GM12872 (cell line): ENCODE measurements around the gene XDH.

Source experiments
- CTCF ChIP-seq: IDR thresholded peaks from 3 replicates; pipeline ENCODE4 v1.5.1; 2011; ENCODE audit warnings: low read depth, mild to moderate bottlenecking, low read length, moderate library complexity; ENCODE audit not compliant: insufficient read depth

Gene XDH

GRCh38 chr2:31366733-31367132 is 47.8 kb downstream of the XDH start:
- no peak for TF ChIP-seq CTCF

DNA sequence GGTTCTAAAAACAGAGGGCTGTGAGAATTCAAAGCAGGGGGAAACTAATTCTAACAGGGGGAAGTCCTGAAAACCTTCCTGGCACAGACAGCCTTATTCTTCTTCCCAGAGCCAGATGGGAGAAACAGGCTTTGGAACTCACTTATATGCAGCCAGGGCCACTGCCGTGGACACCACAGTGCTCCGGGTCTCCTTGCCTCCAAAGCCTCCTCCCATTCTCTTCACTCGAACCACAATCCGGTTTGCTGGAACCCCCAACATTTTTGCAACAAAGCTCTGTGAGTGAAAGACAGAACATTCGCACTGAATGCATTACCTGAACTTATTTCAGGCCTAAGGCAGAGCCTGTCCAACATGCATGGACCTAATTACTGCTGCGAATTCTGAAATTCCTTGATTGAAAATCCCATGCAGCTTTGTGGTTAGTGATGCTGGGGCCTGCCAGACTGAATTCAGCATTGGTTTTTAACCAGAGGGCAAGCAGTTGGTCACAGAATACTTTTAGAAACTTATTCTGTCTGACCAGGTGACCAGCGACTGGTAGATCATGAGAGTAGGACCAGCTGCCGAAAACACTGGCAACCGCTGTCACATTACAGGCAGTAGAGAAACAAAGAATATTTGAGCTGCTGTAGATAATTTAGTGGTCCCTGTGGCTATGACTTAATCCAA is 48.6 kb downstream of the XDH start:
- no peak for TF ChIP-seq CTCF

DNA sequence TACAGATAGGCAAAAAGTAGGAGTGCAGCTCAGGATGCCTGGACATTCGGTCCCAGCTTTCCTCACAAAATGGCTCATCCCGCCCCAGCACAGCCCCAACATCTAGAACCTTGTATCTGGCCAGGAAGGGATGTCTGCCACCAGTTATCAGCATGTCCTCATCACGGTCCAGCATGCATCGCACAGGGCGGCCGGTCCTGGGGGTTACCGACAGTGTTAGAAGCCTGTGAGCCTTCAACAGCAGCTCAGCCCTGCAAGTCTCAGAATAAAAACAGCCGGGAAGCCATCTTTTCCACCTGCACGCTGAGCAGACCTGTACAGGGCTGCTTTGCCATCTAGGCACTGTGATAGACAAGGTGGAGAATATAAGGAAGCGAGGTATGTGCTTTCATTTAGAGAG is 49.2 kb downstream of the XDH start:
- no peak for TF ChIP-seq CTCF

GRCh38 chr2:31363956-31364750 is 50.4 kb downstream of the XDH start:
- TF ChIP-seq CTCF: no peak

GRCh38 chr2:31362581-31362980 is 52.0 kb downstream of the XDH start:
- TF ChIP-seq CTCF: no peak

GRCh38 chr2:31359229-31359628 is 55.3 kb downstream of the XDH start:
- TF ChIP-seq CTCF: no peak

- peak; percentile 36; the same call in 1 of the 3 replicates for TF ChIP-seq CTCF
These were observed 59.7 kb downstream of the XDH start for GRCh38 chr2:31354837-31355236.
